ENCODE results near the gene TRIO. TPM values are rescaled to one million over a fixed set of nuclear protein-coding genes. Genes with fewer than 3 reads are reported as not detected.
A peak's percentile ranks its signal among the peaks of the same experiment; 100 is the strongest.

The TRIO gene
- total RNA-seq, 1 experiment from 2014 or later: 88.8 TPM

DNA sequence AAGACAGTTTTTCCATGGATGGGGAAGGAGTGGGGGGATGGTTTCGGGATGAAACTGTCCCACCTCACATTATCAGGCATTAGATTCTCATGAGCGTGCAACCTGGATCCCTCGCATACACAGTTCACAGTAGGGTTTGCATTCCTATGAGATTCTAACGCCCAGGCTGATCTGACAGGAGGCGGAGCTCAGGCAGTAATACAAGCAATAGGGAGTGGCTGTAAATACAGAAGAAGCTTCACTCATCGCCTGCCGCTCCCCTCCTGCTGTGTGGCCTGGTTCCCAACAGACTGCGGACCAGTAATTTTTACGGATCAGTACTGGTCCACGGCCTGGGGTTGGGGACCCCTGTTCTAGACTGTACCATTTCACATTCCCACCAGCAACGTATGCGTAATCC is 370.1 kb downstream of the TRIO start:
- peak; percentile 64 for ATAC-seq
- ChIA-PET POLR2A (no interaction called here), CTCF (interaction anchor here (0.6 to 1.6 kb wide), 2 partner anchors 8 to 135 kb away, joined by 4 to 5 read pairs; no protein-coding TSS in a partner anchor)

More for the DNA sequence above, 370.1 kb downstream of the TRIO start:
- Mint-ChIP-seq H3K27ac (no peak overlapping the region), H3K4me3 (no peak overlapping the region), H3K36me3 (no peaks in the 10 kb centered on the region; the same call in none of the 2 replicates), H3K27me3 (ENCODE audit: low read depth) (no peaks in the 10 kb centered on the region), H3K9me3 (peaks cover 6% of the 10 kb centered on the region), H3K4me1 (peaks cover 6% of the 10 kb centered on the region; the same call in 1 of the 2 replicates)
- DNase-seq (ENCODE audit: low spot score): peak; percentile 20
- no peak for TF ChIP-seq OVOL2 (CRISPR knock-in tag; IDR thresholded peaks at IDR 0.05; ENCODE audit: borderline replicate concordance)
- TF ChIP-seq TEAD4 (CRISPR knock-in tag; IDR thresholded peaks at IDR 0.05): no peak
- no peak for TF ChIP-seq CBFB (CRISPR knock-in tag; IDR thresholded peaks at IDR 0.05; ENCODE audit: low read depth)
- TF ChIP-seq, protein P1, sequence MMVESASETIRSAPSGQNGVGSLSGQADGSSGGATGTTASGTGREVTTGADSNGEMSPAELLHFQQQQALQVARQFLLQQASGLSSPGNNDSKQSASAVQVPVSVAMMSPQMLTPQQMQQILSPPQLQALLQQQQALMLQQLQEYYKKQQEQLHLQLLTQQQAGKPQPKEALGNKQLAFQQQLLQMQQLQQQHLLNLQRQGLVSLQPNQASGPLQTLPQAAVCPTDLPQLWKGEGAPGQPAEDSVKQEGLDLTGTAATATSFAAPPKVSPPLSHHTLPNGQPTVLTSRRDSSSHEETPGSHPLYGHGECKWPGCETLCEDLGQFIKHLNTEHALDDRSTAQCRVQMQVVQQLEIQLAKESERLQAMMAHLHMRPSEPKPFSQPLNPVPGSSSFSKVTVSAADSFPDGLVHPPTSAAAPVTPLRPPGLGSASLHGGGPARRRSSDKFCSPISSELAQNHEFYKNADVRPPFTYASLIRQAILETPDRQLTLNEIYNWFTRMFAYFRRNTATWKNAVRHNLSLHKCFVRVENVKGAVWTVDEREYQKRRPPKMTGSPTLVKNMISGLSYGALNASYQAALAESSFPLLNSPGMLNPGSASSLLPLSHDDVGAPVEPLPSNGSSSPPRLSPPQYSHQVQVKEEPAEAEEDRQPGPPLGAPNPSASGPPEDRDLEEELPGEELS (CRISPR knock-in tag; IDR thresholded peaks at IDR 0.05): no peak
- no peak for TF ChIP-seq USF1 (CRISPR knock-in tag; IDR thresholded peaks at IDR 0.05)
- TF ChIP-seq ATF2 (CRISPR knock-in tag; IDR thresholded peaks at IDR 0.05; ENCODE audit: borderline replicate concordance, low read depth): no peak
- TF ChIP-seq, protein P2, sequence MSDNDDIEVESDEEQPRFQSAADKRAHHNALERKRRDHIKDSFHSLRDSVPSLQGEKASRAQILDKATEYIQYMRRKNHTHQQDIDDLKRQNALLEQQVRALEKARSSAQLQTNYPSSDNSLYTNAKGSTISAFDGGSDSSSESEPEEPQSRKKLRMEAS (CRISPR knock-in tag; IDR thresholded peaks at IDR 0.05): no peak
- TF ChIP-seq CREM (CRISPR knock-in tag; IDR thresholded peaks at IDR 0.05): no peak
- TF ChIP-seq ZNF671 (CRISPR knock-in tag; IDR thresholded peaks at IDR 0.05): no peak
- no peak for TF ChIP-seq SMAD3 (CRISPR knock-in tag; IDR thresholded peaks at IDR 0.05; ENCODE audit: borderline replicate concordance)
- TF ChIP-seq, protein P3, sequence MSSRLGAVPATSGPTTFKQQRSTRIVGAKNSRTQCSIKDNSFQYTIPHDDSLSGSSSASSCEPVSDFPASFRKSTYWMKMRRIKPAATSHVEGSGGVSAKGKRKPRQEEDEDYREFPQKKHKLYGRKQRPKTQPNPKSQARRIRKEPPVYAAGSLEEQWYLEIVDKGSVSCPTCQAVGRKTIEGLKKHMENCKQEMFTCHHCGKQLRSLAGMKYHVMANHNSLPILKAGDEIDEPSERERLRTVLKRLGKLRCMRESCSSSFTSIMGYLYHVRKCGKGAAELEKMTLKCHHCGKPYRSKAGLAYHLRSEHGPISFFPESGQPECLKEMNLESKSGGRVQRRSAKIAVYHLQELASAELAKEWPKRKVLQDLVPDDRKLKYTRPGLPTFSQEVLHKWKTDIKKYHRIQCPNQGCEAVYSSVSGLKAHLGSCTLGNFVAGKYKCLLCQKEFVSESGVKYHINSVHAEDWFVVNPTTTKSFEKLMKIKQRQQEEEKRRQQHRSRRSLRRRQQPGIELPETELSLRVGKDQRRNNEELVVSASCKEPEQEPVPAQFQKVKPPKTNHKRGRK (CRISPR knock-in tag; IDR thresholded peaks at IDR 0.05; ENCODE audit: borderline replicate concordance): no peak
- TF ChIP-seq ARID4B (CRISPR knock-in tag; IDR thresholded peaks at IDR 0.05; ENCODE audit: borderline replicate concordance): no peak
- no peak for TF ChIP-seq GRHL2 (CRISPR knock-in tag; IDR thresholded peaks at IDR 0.05; ENCODE audit: insufficient replicate concordance, severe bottlenecking)
- TF ChIP-seq, protein P4, sequence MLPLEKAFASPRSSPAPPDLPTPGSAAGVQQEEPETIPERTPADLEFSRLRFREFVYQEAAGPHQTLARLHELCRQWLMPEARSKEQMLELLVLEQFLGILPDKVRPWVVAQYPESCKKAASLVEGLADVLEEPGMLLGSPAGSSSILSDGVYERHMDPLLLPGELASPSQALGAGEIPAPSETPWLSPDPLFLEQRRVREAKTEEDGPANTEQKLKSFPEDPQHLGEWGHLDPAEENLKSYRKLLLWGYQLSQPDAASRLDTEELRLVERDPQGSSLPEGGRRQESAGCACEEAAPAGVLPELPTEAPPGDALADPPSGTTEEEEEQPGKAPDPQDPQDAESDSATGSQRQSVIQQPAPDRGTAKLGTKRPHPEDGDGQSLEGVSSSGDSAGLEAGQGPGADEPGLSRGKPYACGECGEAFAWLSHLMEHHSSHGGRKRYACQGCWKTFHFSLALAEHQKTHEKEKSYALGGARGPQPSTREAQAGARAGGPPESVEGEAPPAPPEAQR (CRISPR knock-in tag; IDR thresholded peaks at IDR 0.05): no peak
- TF ChIP-seq JUN (CRISPR knock-in tag; IDR thresholded peaks at IDR 0.05): no peak
- TF ChIP-seq, protein P5, sequence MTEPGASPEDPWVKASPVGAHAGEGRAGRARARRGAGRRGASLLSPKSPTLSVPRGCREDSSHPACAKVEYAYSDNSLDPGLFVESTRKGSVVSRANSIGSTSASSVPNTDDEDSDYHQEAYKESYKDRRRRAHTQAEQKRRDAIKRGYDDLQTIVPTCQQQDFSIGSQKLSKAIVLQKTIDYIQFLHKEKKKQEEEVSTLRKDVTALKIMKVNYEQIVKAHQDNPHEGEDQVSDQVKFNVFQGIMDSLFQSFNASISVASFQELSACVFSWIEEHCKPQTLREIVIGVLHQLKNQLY (CRISPR knock-in tag; IDR thresholded peaks at IDR 0.05): no peak
- no peak for TF ChIP-seq GABPB1 (CRISPR knock-in tag; IDR thresholded peaks at IDR 0.05)
